ENCODE measurements around the gene ARHGAP6. TPM values are rescaled to one million over a fixed set of nuclear protein-coding genes. Genes with fewer than 3 reads are reported as not detected.

The ARHGAP6 gene
- total RNA-seq, 1 experiment from 2014 or later, result 0.07 TPM

DNA sequence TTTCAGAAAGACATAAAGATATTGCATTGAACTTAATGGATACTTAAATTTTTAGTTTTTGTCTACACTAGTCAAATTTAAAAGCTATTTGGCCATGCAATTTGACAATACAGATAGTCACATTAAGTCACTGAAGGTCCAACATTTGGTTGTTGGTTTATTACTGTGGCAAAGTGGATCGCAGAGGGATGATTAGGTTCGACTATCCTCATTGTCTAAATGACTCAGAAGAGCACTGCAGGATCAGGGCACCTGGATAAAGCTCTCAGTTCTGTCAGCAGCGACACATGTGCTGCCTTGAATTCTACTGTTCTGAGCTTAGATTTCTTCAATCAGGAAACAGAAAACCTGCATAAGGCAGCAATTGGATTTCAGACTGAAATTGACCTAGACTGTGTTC is 241.8 kb downstream of the ARHGAP6 start:
- Histone ChIP-seq H3K79me1 (ENCODE audit: insufficient read depth, low read depth, low read length, poor library complexity, severe bottlenecking) (no peaks in the 10 kb centered on the region), H2BK120ac (ENCODE audit: low read depth, low read length, poor library complexity, severe bottlenecking) (no peak overlapping the region), H3K4ac (ENCODE audit: low read depth, low read length) (no peak overlapping the region), H3K9me3 (ENCODE audit: control insufficient read depth, low read depth, low read length) (peaks cover 5% of the 10 kb centered on the region), H3K56ac (ENCODE audit: insufficient read length, low read depth, low read length) (no peak overlapping the region), H2AFZ (ENCODE audit: low read length) (no peak overlapping the region), H4K91ac (ENCODE audit: insufficient read length, low read depth, low read length) (no peak overlapping the region), H2BK5ac (ENCODE audit: insufficient read length, low read length) (no peak overlapping the region), H3K9ac (ENCODE audit: extremely low read depth, insufficient read length, low read length) (no peak overlapping the region), H3K23ac (ENCODE audit: insufficient read length, low read depth, low read length) (no peak overlapping the region), H3K27me3 (ENCODE audit: insufficient read depth, low read length) (peaks cover 10% of the 10 kb centered on the region; the same call in 1 of the 2 replicates), H3K79me2 (ENCODE audit: insufficient read depth, low read length) (no peaks in the 10 kb centered on the region), H4K20me1 (ENCODE audit: control insufficient read depth, insufficient read depth, insufficient read length) (no peaks in the 10 kb centered on the region), H3K18ac (ENCODE audit: insufficient read length, low read depth, low read length) (no peak overlapping the region), H4K8ac (replicated peaks; ENCODE audit: insufficient read length, low read depth, low read length) (no peak overlapping the region), H2BK20ac (ENCODE audit: low read depth, low read length, poor library complexity, severe bottlenecking) (no peak overlapping the region), H2BK12ac (ENCODE audit: insufficient read length, low read depth, low read length) (no peak overlapping the region), H2AK5ac (ENCODE audit: insufficient read length, low read length) (no peak overlapping the region), H4K5ac (ENCODE audit: insufficient read length, low read depth, low read length) (no peak overlapping the region), H2BK15ac (ENCODE audit: low read depth, low read length) (no peak overlapping the region), H3K14ac (ENCODE audit: insufficient read depth, low read length) (no peak overlapping the region), H3T11ph (ENCODE audit: low read length) (no peak overlapping the region), H3K4me2 (ENCODE audit: insufficient read depth, insufficient read length, low read length) (no peak overlapping the region), H3K23me2 (ENCODE audit: insufficient read length, low read depth, low read length, poor library complexity, severe bottlenecking) (no peaks in the 10 kb centered on the region), H3K27ac (ENCODE audit: insufficient read length, low read depth, low read length) (no peak overlapping the region), H3K4me1 (ENCODE audit: insufficient read depth, low read length) (no peaks in the 10 kb centered on the region)
- no CpG with 5 or more reads among the region's 3 CpGs for WGBS (ENCODE audit: extremely low coverage, insufficient read length, low lambda C conversion rate)
- Mint-ChIP-seq H3K9me3 (peaks cover 56 to 58% of the 10 kb centered on the region in 2 experiments), H3K27me3 (ENCODE audit: low read depth) (peaks cover 31% of the 10 kb centered on the region), H3K36me3 (ENCODE audit: insufficient read depth in 1 of 3, low read depth in 3 of 3) (peaks cover 0 to 9% (median 6%) of the 10 kb centered on the region in 3 experiments; a peak in 4 of 7 replicates), H3K4me3 (no peak overlapping the region), H3K4me1 (no peaks in the 10 kb centered on the region), H3K27ac (no peak overlapping the region)
- TF ChIP-seq, protein P1, sequence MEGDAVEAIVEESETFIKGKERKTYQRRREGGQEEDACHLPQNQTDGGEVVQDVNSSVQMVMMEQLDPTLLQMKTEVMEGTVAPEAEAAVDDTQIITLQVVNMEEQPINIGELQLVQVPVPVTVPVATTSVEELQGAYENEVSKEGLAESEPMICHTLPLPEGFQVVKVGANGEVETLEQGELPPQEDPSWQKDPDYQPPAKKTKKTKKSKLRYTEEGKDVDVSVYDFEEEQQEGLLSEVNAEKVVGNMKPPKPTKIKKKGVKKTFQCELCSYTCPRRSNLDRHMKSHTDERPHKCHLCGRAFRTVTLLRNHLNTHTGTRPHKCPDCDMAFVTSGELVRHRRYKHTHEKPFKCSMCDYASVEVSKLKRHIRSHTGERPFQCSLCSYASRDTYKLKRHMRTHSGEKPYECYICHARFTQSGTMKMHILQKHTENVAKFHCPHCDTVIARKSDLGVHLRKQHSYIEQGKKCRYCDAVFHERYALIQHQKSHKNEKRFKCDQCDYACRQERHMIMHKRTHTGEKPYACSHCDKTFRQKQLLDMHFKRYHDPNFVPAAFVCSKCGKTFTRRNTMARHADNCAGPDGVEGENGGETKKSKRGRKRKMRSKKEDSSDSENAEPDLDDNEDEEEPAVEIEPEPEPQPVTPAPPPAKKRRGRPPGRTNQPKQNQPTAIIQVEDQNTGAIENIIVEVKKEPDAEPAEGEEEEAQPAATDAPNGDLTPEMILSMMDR (conservative IDR thresholded peaks at IDR 0.05), result no peak
- no peak for DNase-seq

Measured in H9 (cell line).